Measurements from ENCODE around the gene IL1RAPL2. TPM values are rescaled to one million over a fixed set of nuclear protein-coding genes. Genes with fewer than 3 reads are reported as not detected.

IL1RAPL2 gene
- total RNA-seq, 1 donor from 2014 or later = not detected

- no peak for DNase-seq (ENCODE audit: low spot score)
- intact Hi-C loops (cut with DNase I) = no loop called here
These were observed 736.2 kb downstream of the IL1RAPL2 start for GRCh38 chrX:105302246-105302645.

DNA sequence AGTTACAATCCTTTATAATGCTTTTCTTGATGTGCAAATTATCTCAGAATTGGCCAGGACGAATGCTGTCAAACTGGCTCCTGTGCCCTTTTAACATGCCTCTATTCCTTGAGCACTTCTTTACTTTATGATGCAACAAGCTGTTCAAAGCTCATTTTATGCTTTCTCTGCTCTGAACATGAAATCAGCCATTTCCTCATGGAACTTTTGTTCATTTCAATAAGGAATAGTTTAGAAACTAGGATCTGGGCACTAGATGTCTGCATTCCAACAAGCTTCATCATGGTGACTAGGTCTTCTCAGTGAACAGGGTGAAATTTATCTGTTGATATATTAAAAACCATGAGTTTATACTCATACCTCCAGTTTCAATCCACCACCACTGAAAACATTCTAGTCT, 741.8 kb downstream of the IL1RAPL2 start:
- intact Hi-C loops (cut with DNase I) = no loop called here
- DNase-seq (ENCODE audit: low spot score) = no peak

DNA sequence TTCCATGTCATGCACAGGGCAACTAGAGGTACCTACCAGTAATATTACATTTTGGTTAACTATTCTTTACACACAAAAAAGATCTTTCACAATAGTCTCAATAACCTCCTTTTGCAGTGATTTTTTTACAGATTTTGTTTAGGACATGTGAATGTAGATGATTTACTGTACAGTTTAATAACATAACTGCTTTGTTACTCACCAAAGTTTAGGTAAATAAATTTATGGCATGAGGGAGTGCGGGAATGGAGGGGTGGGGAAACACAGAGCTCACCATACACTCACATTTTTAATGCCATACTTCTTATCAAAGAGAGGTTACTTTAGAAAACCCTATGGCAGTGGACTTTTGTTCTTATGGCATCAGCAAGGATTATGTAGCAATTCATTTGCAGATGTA, 747.6 kb downstream of the IL1RAPL2 start:
- intact Hi-C loops (cut with DNase I) = no loop called here
- no peak for DNase-seq (ENCODE audit: low spot score)

DNA sequence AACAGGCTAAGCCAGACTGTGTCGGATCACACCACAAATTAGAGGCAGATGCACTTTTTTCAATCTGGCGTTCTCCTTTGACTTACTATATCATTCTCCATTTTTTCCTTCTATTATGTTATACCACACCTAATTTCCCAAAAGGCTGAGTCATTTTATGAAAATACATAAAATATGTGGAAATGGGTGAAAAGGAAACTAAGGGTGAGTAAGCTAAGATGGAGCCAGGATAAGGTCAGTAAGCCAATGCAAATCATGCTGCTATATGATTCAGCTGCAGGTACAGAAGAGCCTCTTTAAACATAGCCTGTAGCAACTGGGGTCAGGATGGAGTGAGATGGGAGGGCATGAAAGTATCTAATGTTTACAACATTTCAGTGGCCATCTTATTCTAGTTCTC, 748.5 kb downstream of the IL1RAPL2 start:
- intact Hi-C loops (cut with DNase I) = no loop called here
- no peak for DNase-seq (ENCODE audit: low spot score)

- DNase-seq (ENCODE audit: low spot score) = no peak
- intact Hi-C loops (cut with DNase I) = no loop called here
These were observed 749.2 kb downstream of the IL1RAPL2 start for GRCh38 chrX:105315248-105315647.

- DNase-seq (ENCODE audit: low spot score) = no peak
- intact Hi-C loops (cut with DNase I) = no loop called here
These were observed 751.1 kb downstream of the IL1RAPL2 start for GRCh38 chrX:105317117-105317516.

GRCh38 chrX:105323928-105324327, 757.9 kb downstream of the IL1RAPL2 start:
- intact Hi-C loops (cut with DNase I) = no loop called here
- DNase-seq (ENCODE audit: low spot score) = no peak

DNA sequence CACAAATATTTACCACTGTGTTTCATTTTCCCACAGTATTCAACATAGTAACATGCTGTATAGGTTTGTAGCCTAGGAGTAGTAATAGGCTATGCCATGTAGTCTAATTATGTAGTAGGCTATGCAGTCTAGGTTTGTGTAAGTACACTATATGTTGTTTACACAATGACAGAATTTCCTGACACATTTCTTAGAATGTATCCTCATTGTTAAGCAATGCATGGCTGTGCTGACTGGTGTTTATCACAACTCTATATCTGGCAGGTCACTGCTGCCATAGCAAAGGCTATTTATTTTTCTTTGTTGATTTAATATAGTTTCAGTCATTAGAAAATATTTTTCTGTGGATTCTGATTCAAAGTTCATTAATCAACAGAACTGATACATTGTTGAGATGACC, 762.8 kb downstream of the IL1RAPL2 start:
- DNase-seq (ENCODE audit: low spot score) = no peak
- intact Hi-C loops (cut with DNase I) = no loop called here

- DNase-seq (ENCODE audit: low spot score) = no peak
- intact Hi-C loops (cut with DNase I) = no loop called here
These were observed 765.2 kb downstream of the IL1RAPL2 start for GRCh38 chrX:105331244-105331643.

DNA sequence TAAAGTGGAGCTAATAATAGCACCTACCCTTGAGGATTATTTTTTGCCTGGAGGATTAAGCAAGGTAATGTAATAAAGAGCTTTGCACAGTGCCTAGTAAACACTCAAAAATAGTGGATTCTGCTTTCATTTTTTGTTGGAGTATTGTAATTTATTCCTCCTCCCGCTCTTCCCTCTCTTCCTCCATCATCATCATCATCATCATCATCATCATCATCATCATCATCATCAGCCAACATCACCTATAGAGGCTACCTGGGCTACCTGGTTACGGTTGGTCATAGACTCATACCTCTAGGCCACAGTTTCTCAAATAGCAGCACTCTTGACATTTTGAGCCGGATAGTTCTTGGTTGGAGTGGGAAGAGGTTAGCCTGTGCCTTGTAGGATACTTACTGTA, 781.4 kb downstream of the IL1RAPL2 start:
- intact Hi-C loops (cut with DNase I) = no loop called here
- DNase-seq (ENCODE audit: low spot score) = no peak

DNA sequence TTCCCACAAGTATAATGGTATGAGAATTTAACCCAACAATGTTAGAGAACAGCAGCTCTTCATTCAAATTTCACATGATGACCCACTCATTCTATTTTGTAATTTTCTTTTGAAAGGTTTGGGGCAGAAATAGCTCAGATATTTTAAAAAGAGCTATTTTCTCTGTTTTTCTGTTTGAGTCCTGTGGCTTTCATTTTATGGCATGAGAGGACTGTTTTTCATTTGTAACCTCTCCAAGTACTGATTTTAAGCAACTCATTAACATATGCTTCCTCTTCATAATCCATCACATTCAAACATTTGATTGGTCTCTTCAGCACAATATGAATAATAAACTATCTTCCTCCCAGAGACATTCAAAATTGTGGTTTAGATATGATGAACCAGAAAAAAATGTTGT, 783.5 kb downstream of the IL1RAPL2 start:
- intact Hi-C loops (cut with DNase I) = no loop called here

DNA sequence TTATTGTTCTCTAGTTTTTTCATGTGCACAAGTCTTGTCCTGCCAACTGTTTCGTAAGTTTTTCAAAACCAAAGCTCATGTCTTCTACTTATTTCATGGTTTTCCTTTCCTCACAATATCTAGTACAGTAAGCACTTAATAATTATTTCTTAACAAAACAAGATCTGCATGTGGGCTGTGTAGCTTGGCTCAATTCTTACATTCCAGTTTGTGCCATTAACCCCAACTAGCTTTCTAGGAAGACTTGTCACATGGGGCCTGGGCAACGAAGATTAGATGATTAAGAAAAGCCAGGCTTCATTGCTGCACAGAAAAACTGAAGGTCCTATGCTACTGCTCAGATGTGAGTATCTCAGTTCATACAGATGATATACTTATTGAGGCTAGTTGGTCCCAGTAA, 809.8 kb downstream of the IL1RAPL2 start:
- intact Hi-C loops (cut with DNase I) = no loop called here
- DNase-seq (ENCODE audit: low spot score) = no peak

More for the DNA sequence above, 783.5 kb downstream of the IL1RAPL2 start:
- no peak for DNase-seq (ENCODE audit: low spot score)

DNA sequence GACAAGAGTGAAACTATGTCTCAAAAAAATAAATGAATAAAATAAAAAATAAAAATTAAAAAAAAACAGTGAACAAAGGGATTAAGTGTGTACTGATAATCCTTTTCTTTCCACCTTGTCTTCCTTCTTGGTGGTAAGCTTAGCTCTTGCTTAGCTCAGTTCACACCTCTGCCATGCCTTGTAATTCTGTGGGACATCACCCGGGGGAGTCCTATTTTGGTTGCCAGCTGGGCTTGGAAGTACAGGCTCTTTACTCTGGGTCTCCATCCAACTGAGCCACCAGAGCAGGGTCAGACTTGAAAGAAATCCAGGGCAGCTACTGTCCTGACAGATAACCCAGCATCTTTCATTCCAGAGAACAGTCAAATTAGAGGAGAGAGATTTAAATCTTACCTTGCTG, 858.7 kb downstream of the IL1RAPL2 start:
- intact Hi-C loops (cut with DNase I) = no loop called here
- DNase-seq (ENCODE audit: low spot score) = no peak

DNA sequence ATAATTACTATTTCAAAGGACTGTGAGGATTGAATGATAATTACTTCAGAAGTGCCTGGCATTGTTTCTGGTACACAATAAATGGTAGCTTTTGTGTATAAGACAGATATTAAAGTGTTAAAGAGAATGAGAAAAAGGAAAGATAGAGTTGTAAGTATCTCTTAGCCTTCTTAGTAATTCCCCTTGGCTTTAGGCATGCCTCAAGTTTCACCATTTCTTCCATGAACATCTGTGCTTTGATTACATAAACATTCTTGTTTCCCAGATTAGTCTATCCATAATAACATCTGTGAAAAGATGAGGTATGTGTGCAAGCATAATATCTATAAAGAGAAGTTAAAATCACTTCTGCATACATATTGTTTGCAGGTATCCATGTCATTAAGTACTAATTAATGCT, 885.4 kb downstream of the IL1RAPL2 start:
- no peak for DNase-seq (ENCODE audit: low spot score)
- intact Hi-C loops (cut with DNase I) = no loop called here

GRCh38 chrX:105458846-105459245, 892.8 kb downstream of the IL1RAPL2 start:
- intact Hi-C loops (cut with DNase I) = no loop called here
- no peak for DNase-seq (ENCODE audit: low spot score)

GRCh38 chrX:105460376-105460775, 894.4 kb downstream of the IL1RAPL2 start:
- no peak for DNase-seq (ENCODE audit: low spot score)
- intact Hi-C loops (cut with DNase I) = no loop called here

- DNase-seq (ENCODE audit: low spot score) = no peak
- intact Hi-C loops (cut with DNase I) = no loop called here
These were observed 895.0 kb downstream of the IL1RAPL2 start for GRCh38 chrX:105461016-105461415.

- intact Hi-C loops (cut with DNase I) = no loop called here
- DNase-seq (ENCODE audit: low spot score) = no peak
These were observed 896.2 kb downstream of the IL1RAPL2 start for GRCh38 chrX:105462186-105462585.

DNA sequence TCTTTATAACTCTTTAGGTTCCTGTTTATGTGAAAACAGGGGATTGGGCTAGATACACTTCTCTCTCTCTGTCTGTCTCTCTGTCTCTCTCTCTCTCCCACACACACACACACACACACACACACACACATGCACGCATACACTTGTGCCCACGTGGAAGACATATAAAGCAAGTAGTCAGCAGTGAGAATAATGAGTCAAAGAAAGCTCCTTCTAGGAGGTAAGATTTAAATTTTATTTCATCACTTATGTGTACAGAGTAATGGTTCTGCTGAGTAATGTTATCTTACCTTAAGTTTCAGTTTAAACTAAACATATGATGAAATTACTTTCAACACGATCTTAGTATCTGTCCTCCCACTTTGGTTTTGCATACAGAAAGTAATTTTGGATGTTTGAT, 897.5 kb downstream of the IL1RAPL2 start:
- intact Hi-C loops (cut with DNase I) = no loop called here

GRCh38 chrX:105464618-105465017, 898.6 kb downstream of the IL1RAPL2 start:
- no peak for DNase-seq (ENCODE audit: low spot score)
- intact Hi-C loops (cut with DNase I) = no loop called here

More for the DNA sequence above, 897.5 kb downstream of the IL1RAPL2 start:
- no peak for DNase-seq (ENCODE audit: low spot score)

GRCh38 chrX:105468741-105469140, 902.7 kb downstream of the IL1RAPL2 start:
- intact Hi-C loops (cut with DNase I) = no loop called here
- no peak for DNase-seq (ENCODE audit: low spot score)

- intact Hi-C loops (cut with DNase I) = no loop called here
These were observed 905.6 kb downstream of the IL1RAPL2 start for GRCh38 chrX:105471597-105471996.

DNA sequence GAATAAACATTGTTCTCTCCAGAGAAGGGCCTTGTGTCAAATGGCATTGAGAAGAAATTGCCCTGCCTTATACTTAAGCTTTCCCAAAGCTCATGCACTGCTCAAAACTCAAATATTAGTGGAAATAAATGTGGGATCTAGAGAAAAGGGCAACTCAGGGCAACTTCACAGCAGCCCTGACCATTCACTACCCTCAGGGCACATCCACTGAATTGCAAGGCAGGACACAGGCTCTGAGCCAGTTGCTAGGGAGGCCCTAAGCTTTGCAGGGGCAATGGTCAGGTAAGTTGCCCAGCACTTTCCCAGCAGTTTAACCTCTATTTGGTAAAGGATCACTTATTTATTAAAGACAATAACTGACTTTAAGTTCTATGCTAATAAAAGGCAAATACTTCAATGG, 909.8 kb downstream of the IL1RAPL2 start:
- intact Hi-C loops (cut with DNase I) = no loop called here

More at GRCh38 chrX:105471597-105471996, 905.6 kb downstream of the IL1RAPL2 start:
- DNase-seq (ENCODE audit: low spot score) = no peak

More for the DNA sequence above, 909.8 kb downstream of the IL1RAPL2 start:
- DNase-seq (ENCODE audit: low spot score) = no peak

Data from cardiac septum (tissue), 1 donor.